HepG2 (cell line): ENCODE measurements around the gene TMEM116. TPM values are rescaled to one million over a fixed set of nuclear protein-coding genes. Genes with fewer than 3 reads are reported as not detected.

Experiments used
- ATAC-seq: fragments of 200-7000 bp; cut with Tn5 transposase; 3 replicates; pipeline ENCODE4 v1.9.1; 2020; ENCODE audit warnings: mild to moderate bottlenecking, moderate library complexity
- BruUV-seq: library from RNA; stranded (reverse); fragments of 400-500 nt; replicated peaks from 2 replicates; lab custom pipeline; 2021; lab: Mats Ljungman, UMichigan
- CTCF ChIA-PET: fragments of 300-600 bp; formaldehyde crosslinking; extraction: SDS; loops from one replicate; lab custom pipeline; 2021; ENCODE audit warnings: low total read pairs, inconsistent platforms, low intra/inter-chr PET ratio; lab: Yijun Ruan, JAX
- POLR2A ChIA-PET: fragments of 350-600 bp; sonication (Branson Sonifier 250); formaldehyde crosslinking; loops from one replicate; lab custom pipeline; 2020; ENCODE audit warnings: antibody characterized with exemption, inconsistent platforms; lab: Yijun Ruan, JAX
- DNase-seq: peaks from one replicate; pipeline ENCODE4 v3.0.0-alpha.2; 2015; ENCODE audit warnings: low spot score
- FAIRE-seq: peaks from 3 replicates; lab custom pipeline; 2011; peaks lifted over from hg19 to GRCh38; lab: Jason Lieb, UNC
- H2AFZ ChIP-seq: one replicate; pipeline ENCODE4 v1.6.1; 2011; ENCODE audit warnings: low read length, inconsistent platforms
- H3K27ac ChIP-seq: fragments of 300-600 bp; 3 replicates; pipeline ENCODE4 v1.8.0; 2011; ENCODE audit warnings: mixed run types, mild to moderate bottlenecking, mixed read lengths, low read length, inconsistent platforms; ENCODE audit not compliant: insufficient read depth; ENCODE audit errors: extremely low read length
- H3K27me3 ChIP-seq, 2 experiments: fragments of 200-600 bp in 1 of 2; 2 replicates in 1 of 2; 3 replicates in 1 of 2; pipeline versions ENCODE4 v1.6.0 to v1.8.0; 2011; ENCODE audit warnings: low read length in 2 of 2, mild to moderate bottlenecking in 2 of 2, moderate library complexity in 2 of 2, inconsistent platforms in 1 of 2; ENCODE audit not compliant: insufficient read depth in 2 of 2, control insufficient read depth in 1 of 2
- H3K36me3 ChIP-seq, 2 experiments: fragments of 200-600 bp in 1 of 2; replicated peaks in 1 of 2; 2 replicates in 1 of 2; 3 replicates in 1 of 2; pipeline versions ENCODE4 v1.5.1 to v1.8.0; 2011; ENCODE audit warnings: low read length in 2 of 2, inconsistent platforms in 1 of 2; ENCODE audit not compliant: insufficient read depth in 2 of 2, control insufficient read depth in 1 of 2
- H3K4me1 ChIP-seq: 2 replicates; pipeline ENCODE4 v1.5.1; 2012; ENCODE audit warnings: low read length, inconsistent platforms; ENCODE audit not compliant: insufficient read depth
- H3K4me2 ChIP-seq: 2 replicates; pipeline ENCODE4 v1.6.0; 2011; ENCODE audit warnings: low read depth, low read length, inconsistent platforms
- H3K4me3 ChIP-seq, 3 experiments: fragments of 200-600 bp in 1 of 3; sonication (generic), shearing (Covaris generic) in 1 of 3; replicated peaks in 1 of 3; 2 replicates each; pipeline ENCODE4 v1.5.1; 2011 to 2016; ENCODE audit warnings: low read length in 3 of 3, inconsistent platforms in 2 of 3, low read depth in 2 of 3, mild to moderate bottlenecking in 2 of 3, control low read depth in 1 of 3, mixed read lengths in 1 of 3; ENCODE audit not compliant: insufficient read depth in 1 of 3
- H3K79me2 ChIP-seq: one replicate; pipeline ENCODE4 v1.6.1; 2011; ENCODE audit warnings: low read length, inconsistent platforms; ENCODE audit not compliant: insufficient read depth
- H3K9ac ChIP-seq: 2 replicates; pipeline ENCODE4 v1.6.0; 2011; ENCODE audit warnings: mild to moderate bottlenecking, low read depth, low read length, inconsistent platforms; ENCODE audit not compliant: insufficient read depth
- H3K9me3 ChIP-seq: 2 replicates; pipeline ENCODE4 v1.5.1; 2012; ENCODE audit warnings: mild to moderate bottlenecking, low read length
- H4K20me1 ChIP-seq: 2 replicates; pipeline ENCODE4 v1.6.0; 2011; ENCODE audit warnings: inconsistent platforms, mild to moderate bottlenecking, low read length, moderate library complexity; ENCODE audit not compliant: insufficient read depth
- MIXL1 ChIP-seq: IDR thresholded peaks from 2 replicates; pipeline ENCODE4 v1.6.1; 2016
- NPAS2 ChIP-seq: sonication (generic); formaldehyde crosslinking; IDR thresholded peaks from 2 replicates; pipeline ENCODE4 v1.8.0; 2022; ENCODE audit warnings: mild to moderate bottlenecking, missing genetic modification reagents, borderline replicate concordance
- PRMT3 ChIP-seq: sonication (generic); formaldehyde crosslinking; IDR thresholded peaks from 2 replicates; pipeline ENCODE4 v1.8.1; 2022; ENCODE audit warnings: low read depth, mild to moderate bottlenecking, moderate library complexity, missing genetic modification reagents, borderline replicate concordance
- SMARCC2 ChIP-seq: fragments of 450-650 bp; IDR thresholded peaks from 2 replicates; pipeline ENCODE4 v1.6.1; 2017; ENCODE audit warnings: antibody characterized with exemption, mild to moderate bottlenecking
- SRSF9 ChIP-seq: fragments of 200-400 bp; formaldehyde crosslinking; IDR thresholded peaks from 2 replicates; pipeline ENCODE4 v1.6.1; 2018; ENCODE audit warnings: borderline replicate concordance, mild to moderate bottlenecking, low read depth, low read length; ENCODE audit not compliant: insufficient read depth, poor library complexity, severe bottlenecking
- ZNF557 ChIP-seq: sonication (generic); formaldehyde crosslinking; IDR thresholded peaks from 2 replicates; pipeline ENCODE4 v1.4.0; 2020; ENCODE audit warnings: missing genetic modification reagents
- ZNF563 ChIP-seq: sonication (generic); formaldehyde crosslinking; IDR thresholded peaks from 2 replicates; pipeline ENCODE4 v1.8.0; 2022; ENCODE audit warnings: mild to moderate bottlenecking, moderate library complexity, missing genetic modification reagents
- ZNF577 ChIP-seq: sonication (generic); formaldehyde crosslinking; IDR thresholded peaks from 2 replicates; pipeline ENCODE4 v1.4.0; 2020; ENCODE audit warnings: mild to moderate bottlenecking, low read depth, missing genetic modification reagents, borderline replicate concordance
- ZSCAN12 ChIP-seq: sonication (generic); formaldehyde crosslinking; IDR thresholded peaks from 2 replicates; pipeline ENCODE4 v1.9.0; 2021; ENCODE audit warnings: mild to moderate bottlenecking, missing genetic modification reagents
- WGBS: methylation state at CpG from one replicate; pipeline ENCODE4 v1.1.6; 2017; ENCODE audit warnings: low lambda C conversion rate; 5-methylcytosine and 5-hydroxymethylcytosine counted together
- in situ Hi-C: cut with HindIII; loops from 2 replicates; pipeline ENCODE4 v1.10.0; 2017; ENCODE audit warnings: low pct_unique_long_range_greater_than_20kb; ENCODE audit not compliant: extremely low pct_ligation_motif_present
- intact Hi-C: fragments of 100-400 bp; cut with micrococcal nuclease; formaldehyde crosslinking; loops from one replicate; pipeline ENCODE4 v1.10.0; 2022; ENCODE audit not compliant: unreplicated experiment
- polyA plus RNA-seq, 8 experiments: library from polyadenylated mRNA; depleted of rRNA in 3 of 8; stranded (reverse) in 7 of 8; unstranded in 1 of 8; fragments of >200 nt; fragmentation: Illumina TruSeq in 4 of 8; extraction: Trizol in 4 of 8; gene quantifications; 2 replicates each; pipeline versions ENCODE4 v1.2.1 to v1.2.3, GENCODE V29; 2011 to 2016; ENCODE audit warnings: low read depth in 4 of 8, missing spikeins in 1 of 8, mixed read lengths in 1 of 8; ENCODE audit not compliant: insufficient read depth in 1 of 8
- total RNA-seq, 5 experiments: library from RNA; depleted of rRNA; stranded (reverse); fragments of >200 nt; fragmentation: Illumina TruSeq; extraction: Trizol; gene quantifications; 2 replicates each; pipeline ENCODE4 v1.2.3, GENCODE V29; 2016; ENCODE audit warnings: low read depth in 1 of 5
- TF ChIP-seq, protein P1 (sequence below): sonication (generic); formaldehyde crosslinking; IDR thresholded peaks from 2 replicates; pipeline ENCODE4 v1.5.1; 2020; ENCODE audit warnings: mild to moderate bottlenecking, missing genetic modification reagents, borderline replicate concordance
- TF ChIP-seq, protein P2 (sequence below): IDR thresholded peaks from 2 replicates; pipeline ENCODE4 v1.6.1; 2016; ENCODE audit warnings: low read depth
- TF ChIP-seq, protein P3 (sequence below): IDR thresholded peaks from 2 replicates; pipeline ENCODE4 v1.6.1; 2016; ENCODE audit warnings: missing genetic modification reagents, missing compliant biosample characterization
- TF ChIP-seq, protein P4 (sequence below): IDR thresholded peaks from 2 replicates; pipeline ENCODE4 v1.6.1; 2016; ENCODE audit warnings: missing compliant biosample characterization, missing genetic modification reagents, borderline replicate concordance

The TMEM116 gene
- total and polyA plus RNA-seq, 2 of the 13 experiments (the other 11 are each of a cell fraction or from before 2014, with no cell fraction given), result 14.0 to 17.8 TPM

DNA sequence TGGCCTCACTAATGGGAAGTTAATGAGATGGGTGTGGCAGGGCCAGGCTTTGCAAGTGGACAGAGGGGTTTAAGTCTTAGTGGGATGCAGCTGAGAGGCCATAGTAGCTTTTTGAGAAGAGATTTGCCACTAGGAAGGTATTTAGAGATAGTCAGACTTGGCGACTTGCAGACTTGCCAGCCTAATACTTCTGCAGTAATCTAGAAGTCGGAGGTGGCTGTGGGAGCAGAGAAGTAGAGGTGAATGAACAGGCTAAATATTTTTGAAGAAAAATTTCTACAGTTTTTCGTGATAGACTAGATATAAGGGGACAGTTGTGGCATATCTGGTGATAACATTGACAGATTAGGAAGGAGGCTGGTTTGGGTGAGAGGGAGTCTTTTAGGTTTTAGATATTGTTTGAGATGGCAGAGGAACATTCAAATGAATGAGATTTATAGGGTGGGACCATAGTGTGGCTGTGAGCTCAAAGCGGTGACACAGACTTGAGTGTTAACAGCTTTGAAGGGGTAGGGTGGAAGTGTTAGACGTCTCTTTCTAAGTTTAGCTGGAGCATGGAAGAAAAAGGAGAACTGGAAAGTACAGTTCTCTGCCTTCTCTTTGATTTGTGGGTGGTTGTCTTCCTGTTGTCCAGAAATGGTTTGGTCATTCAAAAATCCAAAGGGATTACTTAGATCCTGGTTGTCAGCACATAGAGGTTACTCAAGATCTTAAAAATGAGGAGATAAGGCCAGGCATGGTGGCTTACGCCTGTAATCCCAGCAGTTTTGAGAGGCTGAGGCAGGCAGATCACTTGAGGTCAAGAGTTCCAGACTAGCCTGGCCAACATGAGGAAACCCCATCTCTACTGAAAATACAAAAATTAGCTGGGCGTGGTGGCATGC lies 126.1 kb downstream of the TMEM116 start (continued):
- TF ChIP-seq, protein P1, sequence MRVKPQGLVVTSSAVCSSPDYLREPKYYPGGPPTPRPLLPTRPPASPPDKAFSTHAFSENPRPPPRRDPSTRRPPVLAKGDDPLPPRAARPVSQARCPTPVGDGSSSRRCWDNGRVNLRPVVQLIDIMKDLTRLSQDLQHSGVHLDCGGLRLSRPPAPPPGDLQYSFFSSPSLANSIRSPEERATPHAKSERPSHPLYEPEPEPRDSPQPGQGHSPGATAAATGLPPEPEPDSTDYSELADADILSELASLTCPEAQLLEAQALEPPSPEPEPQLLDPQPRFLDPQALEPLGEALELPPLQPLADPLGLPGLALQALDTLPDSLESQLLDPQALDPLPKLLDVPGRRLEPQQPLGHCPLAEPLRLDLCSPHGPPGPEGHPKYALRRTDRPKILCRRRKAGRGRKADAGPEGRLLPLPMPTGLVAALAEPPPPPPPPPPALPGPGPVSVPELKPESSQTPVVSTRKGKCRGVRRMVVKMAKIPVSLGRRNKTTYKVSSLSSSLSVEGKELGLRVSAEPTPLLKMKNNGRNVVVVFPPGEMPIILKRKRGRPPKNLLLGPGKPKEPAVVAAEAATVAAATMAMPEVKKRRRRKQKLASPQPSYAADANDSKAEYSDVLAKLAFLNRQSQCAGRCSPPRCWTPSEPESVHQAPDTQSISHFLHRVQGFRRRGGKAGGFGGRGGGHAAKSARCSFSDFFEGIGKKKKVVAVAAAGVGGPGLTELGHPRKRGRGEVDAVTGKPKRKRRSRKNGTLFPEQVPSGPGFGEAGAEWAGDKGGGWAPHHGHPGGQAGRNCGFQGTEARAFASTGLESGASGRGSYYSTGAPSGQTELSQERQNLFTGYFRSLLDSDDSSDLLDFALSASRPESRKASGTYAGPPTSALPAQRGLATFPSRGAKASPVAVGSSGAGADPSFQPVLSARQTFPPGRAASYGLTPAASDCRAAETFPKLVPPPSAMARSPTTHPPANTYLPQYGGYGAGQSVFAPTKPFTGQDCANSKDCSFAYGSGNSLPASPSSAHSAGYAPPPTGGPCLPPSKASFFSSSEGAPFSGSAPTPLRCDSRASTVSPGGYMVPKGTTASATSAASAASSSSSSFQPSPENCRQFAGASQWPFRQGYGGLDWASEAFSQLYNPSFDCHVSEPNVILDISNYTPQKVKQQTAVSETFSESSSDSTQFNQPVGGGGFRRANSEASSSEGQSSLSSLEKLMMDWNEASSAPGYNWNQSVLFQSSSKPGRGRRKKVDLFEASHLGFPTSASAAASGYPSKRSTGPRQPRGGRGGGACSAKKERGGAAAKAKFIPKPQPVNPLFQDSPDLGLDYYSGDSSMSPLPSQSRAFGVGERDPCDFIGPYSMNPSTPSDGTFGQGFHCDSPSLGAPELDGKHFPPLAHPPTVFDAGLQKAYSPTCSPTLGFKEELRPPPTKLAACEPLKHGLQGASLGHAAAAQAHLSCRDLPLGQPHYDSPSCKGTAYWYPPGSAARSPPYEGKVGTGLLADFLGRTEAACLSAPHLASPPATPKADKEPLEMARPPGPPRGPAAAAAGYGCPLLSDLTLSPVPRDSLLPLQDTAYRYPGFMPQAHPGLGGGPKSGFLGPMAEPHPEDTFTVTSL, result no peak

DNA sequence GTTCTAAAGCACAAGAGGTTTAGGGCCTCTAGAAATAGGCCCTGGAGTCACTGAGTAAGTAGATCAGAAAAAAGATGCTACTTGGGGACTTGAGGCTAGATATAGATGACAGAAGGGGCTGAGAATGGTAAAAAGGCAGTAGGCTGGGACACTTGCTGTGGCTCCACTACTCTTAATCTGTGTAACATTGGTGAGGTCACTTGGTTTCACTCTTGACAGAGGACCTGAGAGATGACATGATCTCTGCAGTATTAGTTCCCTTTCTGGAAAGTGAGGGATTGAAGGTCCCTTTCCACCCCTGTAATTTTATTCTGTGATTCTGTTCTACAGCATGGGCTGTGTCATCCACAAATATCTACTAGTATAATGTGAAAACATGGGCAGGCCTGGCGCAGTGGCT lies 131.2 kb downstream of the TMEM116 start:
- Histone ChIP-seq H3K27ac (no peak overlapping the region), H3K36me3 (peaks cover 32 to 81% of the 10 kb centered on the region in 2 experiments), H3K9me3 (no peaks in the 10 kb centered on the region), H3K4me3 (no peak overlapping the region), H4K20me1 (no peaks in the 10 kb centered on the region; the same call in 1 of the 2 replicates), H3K4me1 (no peaks in the 10 kb centered on the region), H3K9ac (no peak overlapping the region), H3K79me2 (no peaks in the 10 kb centered on the region), H3K27me3 (no peaks in the 10 kb centered on the region), H3K4me2 (no peak overlapping the region), H2AFZ (no peak overlapping the region)
- WGBS, result 90% methylated on average over 1 of the region's 1 CpG
- ChIA-PET CTCF (no interaction called here), POLR2A (no interaction called here)
- intact Hi-C loops (no loop called here), in situ Hi-C loops (no loop called here)
- ATAC-seq, result no peak
- BruUV-seq, result no TSS peak
- FAIRE-seq, result no peak
- no peak for DNase-seq
- TF ChIP-seq ZSCAN12 (CRISPR knock-in tag) (no peak), PRMT3 (CRISPR knock-in tag) (no peak), NPAS2 (CRISPR knock-in tag) (no peak), ZNF563 (CRISPR knock-in tag) (no peak), ZNF577 (CRISPR knock-in tag) (no peak), MIXL1 (CRISPR knock-in tag) (no peak), SMARCC2 (no peak), SRSF9 (no peak), ZNF557 (CRISPR knock-in tag) (no peak)
- TF ChIP-seq, protein P2, sequence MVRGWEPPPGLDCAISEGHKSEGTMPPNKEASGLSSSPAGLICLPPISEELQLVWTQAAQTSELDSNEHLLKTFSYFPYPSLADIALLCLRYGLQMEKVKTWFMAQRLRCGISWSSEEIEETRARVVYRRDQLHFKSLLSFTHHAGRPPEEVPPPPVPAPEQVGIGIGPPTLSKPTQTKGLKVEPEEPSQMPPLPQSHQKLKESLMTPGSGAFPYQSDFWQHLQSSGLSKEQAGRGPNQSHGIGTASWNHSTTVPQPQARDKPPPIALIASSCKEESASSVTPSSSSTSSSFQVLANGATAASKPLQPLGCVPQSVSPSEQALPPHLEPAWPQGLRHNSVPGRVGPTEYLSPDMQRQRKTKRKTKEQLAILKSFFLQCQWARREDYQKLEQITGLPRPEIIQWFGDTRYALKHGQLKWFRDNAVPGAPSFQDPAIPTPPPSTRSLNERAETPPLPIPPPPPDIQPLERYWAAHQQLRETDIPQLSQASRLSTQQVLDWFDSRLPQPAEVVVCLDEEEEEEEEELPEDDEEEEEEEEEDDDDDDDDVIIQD (CRISPR knock-in tag), result no peak
- TF ChIP-seq, protein P3, sequence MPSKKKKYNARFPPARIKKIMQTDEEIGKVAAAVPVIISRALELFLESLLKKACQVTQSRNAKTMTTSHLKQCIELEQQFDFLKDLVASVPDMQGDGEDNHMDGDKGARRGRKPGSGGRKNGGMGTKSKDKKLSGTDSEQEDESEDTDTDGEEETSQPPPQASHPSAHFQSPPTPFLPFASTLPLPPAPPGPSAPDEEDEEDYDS, result no peak
- TF ChIP-seq, protein P4, sequence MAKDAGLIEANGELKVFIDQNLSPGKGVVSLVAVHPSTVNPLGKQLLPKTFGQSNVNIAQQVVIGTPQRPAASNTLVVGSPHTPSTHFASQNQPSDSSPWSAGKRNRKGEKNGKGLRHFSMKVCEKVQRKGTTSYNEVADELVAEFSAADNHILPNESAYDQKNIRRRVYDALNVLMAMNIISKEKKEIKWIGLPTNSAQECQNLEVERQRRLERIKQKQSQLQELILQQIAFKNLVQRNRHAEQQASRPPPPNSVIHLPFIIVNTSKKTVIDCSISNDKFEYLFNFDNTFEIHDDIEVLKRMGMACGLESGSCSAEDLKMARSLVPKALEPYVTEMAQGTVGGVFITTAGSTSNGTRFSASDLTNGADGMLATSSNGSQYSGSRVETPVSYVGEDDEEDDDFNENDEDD (CRISPR knock-in tag), result no peak
